ENCODE measurements around the gene STEAP1B.
"Not testable (repeated sequence)": the region's sequence is repeated elsewhere in the genome, so short reads cannot be mapped to it uniquely, and the experiment has no call there.

The STEAP1B gene

GRCh38 chr7:22523478-22524352 lies 23.7 kb upstream of the STEAP1B start:
- not testable (repeated sequence) for H3K4me1 ChIP-seq (ENCODE audit: control insufficient read depth, low read depth, low read length); H3K27ac ChIP-seq (ENCODE audit: low read length); H3K4me3 ChIP-seq (ENCODE audit: low read length); H3K36me3 ChIP-seq (ENCODE audit: control insufficient read depth, low read depth, low read length); H3K9ac ChIP-seq (ENCODE audit: low read length); H3K27me3 ChIP-seq (ENCODE audit: control insufficient read depth, insufficient read depth, low read length); H3K9me3 ChIP-seq (ENCODE audit: control insufficient read depth, low read depth, low read length)

- not testable (repeated sequence) for H3K27me3 ChIP-seq (ENCODE audit: control insufficient read depth, insufficient read depth, low read length); H3K4me1 ChIP-seq (ENCODE audit: control insufficient read depth, low read depth, low read length); H3K36me3 ChIP-seq (ENCODE audit: control insufficient read depth, low read depth, low read length); H3K9ac ChIP-seq (ENCODE audit: low read length); H3K27ac ChIP-seq (ENCODE audit: low read length); H3K9me3 ChIP-seq (ENCODE audit: control insufficient read depth, low read depth, low read length); H3K4me3 ChIP-seq (ENCODE audit: low read length)
These were observed 19.6 kb upstream of the STEAP1B start for GRCh38 chr7:22519560-22519959.

GRCh38 chr7:22516950-22517349 lies 17.0 kb upstream of the STEAP1B start:
- H3K4me1 ChIP-seq (ENCODE audit: control insufficient read depth, low read depth, low read length); H3K27ac ChIP-seq (ENCODE audit: low read length); H3K4me3 ChIP-seq (ENCODE audit: low read length); H3K9me3 ChIP-seq (ENCODE audit: control insufficient read depth, low read depth, low read length); H3K9ac ChIP-seq (ENCODE audit: low read length); H3K27me3 ChIP-seq (ENCODE audit: control insufficient read depth, insufficient read depth, low read length); H3K36me3 ChIP-seq (ENCODE audit: control insufficient read depth, low read depth, low read length): not testable (repeated sequence)

GRCh38 chr7:22514963-22515362 lies 15.0 kb upstream of the STEAP1B start:
- not testable (repeated sequence) for H3K9me3 ChIP-seq (ENCODE audit: control insufficient read depth, low read depth, low read length); H3K27ac ChIP-seq (ENCODE audit: low read length)

GRCh38 chr7:22507320-22507719 lies 7.3 kb upstream of the STEAP1B start:
- H3K9me3 ChIP-seq (ENCODE audit: control insufficient read depth, low read depth, low read length); H3K36me3 ChIP-seq (ENCODE audit: control insufficient read depth, low read depth, low read length); H3K27ac ChIP-seq (ENCODE audit: low read length); H3K4me3 ChIP-seq (ENCODE audit: low read length); H3K27me3 ChIP-seq (ENCODE audit: control insufficient read depth, insufficient read depth, low read length); H3K4me1 ChIP-seq (ENCODE audit: control insufficient read depth, low read depth, low read length); H3K9ac ChIP-seq (ENCODE audit: low read length): not testable (repeated sequence)

More at GRCh38 chr7:22514963-22515362, 15.0 kb upstream of the STEAP1B start:
- H3K4me1 ChIP-seq (ENCODE audit: control insufficient read depth, low read depth, low read length); H3K27me3 ChIP-seq (ENCODE audit: control insufficient read depth, insufficient read depth, low read length); H3K9ac ChIP-seq (ENCODE audit: low read length); H3K4me3 ChIP-seq (ENCODE audit: low read length); H3K36me3 ChIP-seq (ENCODE audit: control insufficient read depth, low read depth, low read length): not testable (repeated sequence)

- H3K27me3 ChIP-seq (ENCODE audit: control insufficient read depth, insufficient read depth, low read length); H3K9me3 ChIP-seq (ENCODE audit: control insufficient read depth, low read depth, low read length); H3K36me3 ChIP-seq (ENCODE audit: control insufficient read depth, low read depth, low read length); H3K4me3 ChIP-seq (ENCODE audit: low read length); H3K4me1 ChIP-seq (ENCODE audit: control insufficient read depth, low read depth, low read length); H3K9ac ChIP-seq (ENCODE audit: low read length); H3K27ac ChIP-seq (ENCODE audit: low read length): not testable (repeated sequence)
These were observed 6.5 kb upstream of the STEAP1B start for GRCh38 chr7:22506316-22507020.

- H3K27ac ChIP-seq (ENCODE audit: low read length); H3K4me3 ChIP-seq (ENCODE audit: low read length); H3K36me3 ChIP-seq (ENCODE audit: control insufficient read depth, low read depth, low read length); H3K27me3 ChIP-seq (ENCODE audit: control insufficient read depth, insufficient read depth, low read length); H3K4me1 ChIP-seq (ENCODE audit: control insufficient read depth, low read depth, low read length); H3K9me3 ChIP-seq (ENCODE audit: control insufficient read depth, low read depth, low read length); H3K9ac ChIP-seq (ENCODE audit: low read length): not testable (repeated sequence)
These were observed 4.5 kb upstream of the STEAP1B start for GRCh38 chr7:22504519-22504918.

GRCh38 chr7:22502104-22502503 lies 2.1 kb upstream of the STEAP1B start:
- not testable (repeated sequence) for H3K4me1 ChIP-seq (ENCODE audit: control insufficient read depth, low read depth, low read length); H3K9ac ChIP-seq (ENCODE audit: low read length); H3K36me3 ChIP-seq (ENCODE audit: control insufficient read depth, low read depth, low read length); H3K9me3 ChIP-seq (ENCODE audit: control insufficient read depth, low read depth, low read length); H3K4me3 ChIP-seq (ENCODE audit: low read length); H3K27ac ChIP-seq (ENCODE audit: low read length)
- H3K27me3 ChIP-seq (ENCODE audit: control insufficient read depth, insufficient read depth, low read length), result peaks cover 15% of the 10 kb centered on the region

GRCh38 chr7:22501336-22501735 lies 1.3 kb upstream of the STEAP1B start:
- H3K4me1 ChIP-seq (ENCODE audit: control insufficient read depth, low read depth, low read length); H3K9ac ChIP-seq (ENCODE audit: low read length); H3K27ac ChIP-seq (ENCODE audit: low read length); H3K4me3 ChIP-seq (ENCODE audit: low read length); H3K36me3 ChIP-seq (ENCODE audit: control insufficient read depth, low read depth, low read length); H3K9me3 ChIP-seq (ENCODE audit: control insufficient read depth, low read depth, low read length): not testable (repeated sequence)
- H3K27me3 ChIP-seq (ENCODE audit: control insufficient read depth, insufficient read depth, low read length), result peaks cover 15% of the 10 kb centered on the region

GRCh38 chr7:22499044-22499443 lies 944 bp downstream of the STEAP1B start:
- Histone ChIP-seq H3K9me3 (ENCODE audit: control insufficient read depth, low read depth, low read length) (no peaks in the 10 kb centered on the region), H3K4me3 (ENCODE audit: low read length) (no peak overlapping the region), H3K4me1 (ENCODE audit: control insufficient read depth, low read depth, low read length) (no peaks in the 10 kb centered on the region), H3K9ac (ENCODE audit: low read length) (no peak overlapping the region), H3K27me3 (ENCODE audit: control insufficient read depth, insufficient read depth, low read length) (peaks cover 15% of the 10 kb centered on the region), H3K27ac (ENCODE audit: low read length) (no peak overlapping the region), H3K36me3 (ENCODE audit: control insufficient read depth, low read depth, low read length) (no peaks in the 10 kb centered on the region)

GRCh38 chr7:22496912-22497311 lies 3.1 kb downstream of the STEAP1B start:
- H3K4me3 ChIP-seq (ENCODE audit: low read length); H3K4me1 ChIP-seq (ENCODE audit: control insufficient read depth, low read depth, low read length); H3K9me3 ChIP-seq (ENCODE audit: control insufficient read depth, low read depth, low read length); H3K36me3 ChIP-seq (ENCODE audit: control insufficient read depth, low read depth, low read length); H3K27ac ChIP-seq (ENCODE audit: low read length); H3K9ac ChIP-seq (ENCODE audit: low read length): not testable (repeated sequence)
- H3K27me3 ChIP-seq (ENCODE audit: control insufficient read depth, insufficient read depth, low read length), result peaks cover 15% of the 10 kb centered on the region

- H3K27me3 ChIP-seq (ENCODE audit: control insufficient read depth, insufficient read depth, low read length), result peaks cover 15% of the 10 kb centered on the region
- H3K4me3 ChIP-seq (ENCODE audit: low read length); H3K9me3 ChIP-seq (ENCODE audit: control insufficient read depth, low read depth, low read length); H3K4me1 ChIP-seq (ENCODE audit: control insufficient read depth, low read depth, low read length); H3K36me3 ChIP-seq (ENCODE audit: control insufficient read depth, low read depth, low read length); H3K27ac ChIP-seq (ENCODE audit: low read length); H3K9ac ChIP-seq (ENCODE audit: low read length): not testable (repeated sequence)
These were observed 3.6 kb downstream of the STEAP1B start for GRCh38 chr7:22496296-22496888.

Data from iPS-18a (cell line).